ENCODE results near the gene BICDL1. TPM values are rescaled to one million over a fixed set of nuclear protein-coding genes. Genes with fewer than 3 reads are reported as not detected.

BICDL1 gene
- total RNA-seq, 4 donors from 2014 or later, result 0.47 to 13.9 (median 1.2) TPM

DNA sequence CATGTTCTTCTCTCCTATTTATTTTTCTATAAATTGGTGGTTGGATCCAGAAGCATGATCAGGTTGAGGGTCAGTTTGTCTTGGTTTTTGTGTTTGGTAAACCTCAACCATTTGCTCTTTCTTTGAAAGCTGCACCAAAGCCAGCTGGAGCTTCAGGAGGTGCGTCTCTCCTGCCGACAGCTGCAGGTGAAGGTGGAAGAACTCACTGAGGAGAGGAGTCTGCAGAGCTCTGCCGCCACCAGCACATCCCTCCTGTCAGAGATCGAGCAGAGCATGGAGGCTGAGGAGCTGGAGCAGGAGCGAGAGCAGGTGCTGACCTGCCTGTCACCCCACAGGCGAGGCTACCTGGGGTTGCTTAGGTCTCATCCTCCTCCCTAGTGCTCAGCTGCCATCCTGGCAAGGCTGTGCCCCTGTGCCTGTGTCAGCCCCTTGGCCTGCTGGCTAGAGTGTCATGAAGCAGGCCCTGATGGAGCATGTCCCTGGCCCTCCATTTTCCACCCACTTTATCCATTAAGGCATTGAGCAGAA, 82.5 kb downstream of the BICDL1 start:
- H3K27me3 ChIP-seq, result peaks cover 10% of the 10 kb centered on the region
- H3K27ac ChIP-seq, result no peak overlapping the region
- no peak for TF ChIP-seq POLR2AphosphoS5 (IDR thresholded peaks at IDR 0.05)
- TF ChIP-seq EP300 (IDR thresholded peaks at IDR 0.05), result no peak
- TF ChIP-seq, protein P1, sequence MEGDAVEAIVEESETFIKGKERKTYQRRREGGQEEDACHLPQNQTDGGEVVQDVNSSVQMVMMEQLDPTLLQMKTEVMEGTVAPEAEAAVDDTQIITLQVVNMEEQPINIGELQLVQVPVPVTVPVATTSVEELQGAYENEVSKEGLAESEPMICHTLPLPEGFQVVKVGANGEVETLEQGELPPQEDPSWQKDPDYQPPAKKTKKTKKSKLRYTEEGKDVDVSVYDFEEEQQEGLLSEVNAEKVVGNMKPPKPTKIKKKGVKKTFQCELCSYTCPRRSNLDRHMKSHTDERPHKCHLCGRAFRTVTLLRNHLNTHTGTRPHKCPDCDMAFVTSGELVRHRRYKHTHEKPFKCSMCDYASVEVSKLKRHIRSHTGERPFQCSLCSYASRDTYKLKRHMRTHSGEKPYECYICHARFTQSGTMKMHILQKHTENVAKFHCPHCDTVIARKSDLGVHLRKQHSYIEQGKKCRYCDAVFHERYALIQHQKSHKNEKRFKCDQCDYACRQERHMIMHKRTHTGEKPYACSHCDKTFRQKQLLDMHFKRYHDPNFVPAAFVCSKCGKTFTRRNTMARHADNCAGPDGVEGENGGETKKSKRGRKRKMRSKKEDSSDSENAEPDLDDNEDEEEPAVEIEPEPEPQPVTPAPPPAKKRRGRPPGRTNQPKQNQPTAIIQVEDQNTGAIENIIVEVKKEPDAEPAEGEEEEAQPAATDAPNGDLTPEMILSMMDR (IDR thresholded peaks at IDR 0.05), result no peak
- TF ChIP-seq POLR2A (IDR thresholded peaks at IDR 0.05), result no peak
- no peaks in the 10 kb centered on the region for H3K36me3 ChIP-seq
- WGBS, 2 donors (ENCODE audit: low coverage in 1 of 2), result 86 to 90% methylated on average over 2 of the region's 6 CpGs
- ATAC-seq, result no peak
- H3K4me1 ChIP-seq, result no peaks in the 10 kb centered on the region
- no peaks in the 10 kb centered on the region for H3K9me3 ChIP-seq
- no peak overlapping the region for H3K4me3 ChIP-seq

DNA sequence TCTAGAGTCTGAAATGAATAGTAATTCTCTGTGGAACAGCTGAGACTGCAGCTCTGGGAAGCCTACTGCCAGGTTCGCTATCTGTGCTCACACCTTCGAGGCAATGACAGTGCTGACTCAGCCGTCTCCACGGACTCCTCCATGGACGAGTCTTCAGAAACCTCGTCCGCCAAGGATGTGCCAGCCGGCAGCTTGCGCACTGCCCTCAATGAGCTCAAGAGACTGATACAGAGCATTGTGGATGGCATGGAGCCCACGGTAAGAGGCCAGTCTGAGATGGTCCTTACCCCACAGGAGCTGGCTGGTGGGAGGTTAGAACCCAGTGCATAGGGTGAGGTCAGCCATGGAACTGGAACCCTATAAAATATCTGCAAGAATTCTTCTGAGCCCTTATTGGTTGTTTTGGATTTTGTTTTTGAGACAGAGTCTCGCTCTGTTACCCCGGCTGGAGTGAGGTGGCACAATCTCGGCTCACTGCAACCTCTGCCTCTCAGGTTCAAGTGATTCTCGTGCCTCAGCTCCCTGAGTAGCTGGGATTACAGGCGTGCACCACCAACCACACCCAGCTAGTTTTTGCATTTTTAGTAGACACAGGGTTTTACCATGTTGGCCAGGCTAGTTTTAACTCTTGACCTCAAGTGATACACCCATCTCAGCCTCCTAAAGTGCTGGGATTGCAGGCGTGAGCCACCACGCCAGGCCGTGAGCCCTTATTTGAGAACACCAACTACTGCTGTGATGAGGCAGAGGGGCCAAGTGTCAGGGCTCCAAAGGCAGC, 83.6 kb downstream of the BICDL1 start:
- peaks cover 10% of the 10 kb centered on the region for H3K27me3 ChIP-seq
- H3K4me3 ChIP-seq, result no peak overlapping the region
- no peak for ATAC-seq
- no peaks in the 10 kb centered on the region for H3K9me3 ChIP-seq
- H3K27ac ChIP-seq, result no peak overlapping the region
- 82 to 97% methylated on average over 4 to 9 of the region's 18 CpGs for WGBS, 2 donors (ENCODE audit: low coverage in 1 of 2)
- no peaks in the 10 kb centered on the region for H3K4me1 ChIP-seq
- H3K36me3 ChIP-seq, result no peaks in the 10 kb centered on the region
- TF ChIP-seq, protein P1 (IDR thresholded peaks at IDR 0.05), result no peak
- TF ChIP-seq POLR2A (IDR thresholded peaks at IDR 0.05), result no peak
- TF ChIP-seq POLR2AphosphoS5 (IDR thresholded peaks at IDR 0.05), result no peak
- no peak for TF ChIP-seq EP300 (IDR thresholded peaks at IDR 0.05)

- Histone ChIP-seq H3K27me3 (peaks cover 10% of the 10 kb centered on the region), H3K4me1 (no peaks in the 10 kb centered on the region), H3K27ac (no peak overlapping the region), H3K9me3 (no peaks in the 10 kb centered on the region), H3K36me3 (no peaks in the 10 kb centered on the region), H3K4me3 (no peak overlapping the region)
- WGBS, 2 donors (ENCODE audit: low coverage in 1 of 2), result 86 to 90% methylated on average over 4 to 7 of the region's 7 CpGs
- TF ChIP-seq EP300 (IDR thresholded peaks at IDR 0.05) (no peak), POLR2AphosphoS5 (IDR thresholded peaks at IDR 0.05) (no peak), POLR2A (IDR thresholded peaks at IDR 0.05) (no peak)
- no peak for ATAC-seq
Observed at GRCh38 chr12:120075034-120075616, 86.1 kb downstream of the BICDL1 start.

- Histone ChIP-seq H3K27ac (no peak overlapping the region), H3K36me3 (no peaks in the 10 kb centered on the region), H3K4me3 (no peak overlapping the region), H3K9me3 (no peaks in the 10 kb centered on the region), H3K4me1 (no peaks in the 10 kb centered on the region), H3K27me3 (peaks cover 10% of the 10 kb centered on the region)
- no peak for ATAC-seq
- WGBS, 2 donors (ENCODE audit: low coverage in 1 of 2), result 100% methylated on average over 2 to 4 of the region's 6 CpGs
- no peak for TF ChIP-seq POLR2A (IDR thresholded peaks at IDR 0.05)
- TF ChIP-seq POLR2AphosphoS5 (IDR thresholded peaks at IDR 0.05), result no peak
- TF ChIP-seq EP300 (IDR thresholded peaks at IDR 0.05), result no peak
- TF ChIP-seq, protein P1 (IDR thresholded peaks at IDR 0.05), result no peak
Observed at GRCh38 chr12:120076651-120077050, 87.6 kb downstream of the BICDL1 start.

DNA sequence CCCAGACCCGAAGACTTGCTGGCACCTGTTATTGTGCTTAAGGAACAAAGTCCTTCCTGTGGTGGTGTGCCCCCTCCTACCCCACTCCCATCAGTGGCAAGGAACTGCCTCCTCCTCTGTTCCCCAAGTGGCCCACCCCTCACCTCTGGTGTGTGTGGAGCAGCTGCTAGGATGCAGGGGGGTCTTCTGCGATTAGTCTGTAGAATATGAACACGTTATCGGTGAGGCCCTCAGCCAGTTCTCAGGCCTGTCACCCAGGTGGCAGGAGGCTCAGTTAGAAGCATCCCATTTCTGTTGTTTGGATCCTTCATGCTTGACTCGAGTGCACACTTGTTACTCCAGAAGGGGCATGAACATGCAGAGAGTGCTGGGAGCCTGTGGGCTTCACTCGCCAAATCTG, 88.2 kb downstream of the BICDL1 start:
- Histone ChIP-seq H3K9me3 (no peaks in the 10 kb centered on the region), H3K4me1 (no peaks in the 10 kb centered on the region), H3K4me3 (no peak overlapping the region), H3K27ac (no peak overlapping the region), H3K36me3 (no peaks in the 10 kb centered on the region), H3K27me3 (peaks cover 10% of the 10 kb centered on the region)
- 80 to 82% methylated on average over 2 of the region's 6 CpGs for WGBS, 2 donors (ENCODE audit: low coverage in 1 of 2)
- TF ChIP-seq, protein P1 (IDR thresholded peaks at IDR 0.05), result no peak
- TF ChIP-seq POLR2A (IDR thresholded peaks at IDR 0.05) (no peak), EP300 (IDR thresholded peaks at IDR 0.05) (no peak), POLR2AphosphoS5 (IDR thresholded peaks at IDR 0.05) (no peak)
- ATAC-seq, result no peak
